Esophagus squamous epithelium (tissue), 4 donors: Measurements from ENCODE around the gene DLGAP1.

Source experiments
- POLR2A ChIP-seq, 4 donors: fragments of 450-650 bp; IDR thresholded peaks; one replicate each; pipeline ENCODE4 v1.6.1; 2017; ENCODE audit warnings: antibody characterized with exemption in 4 of 4, mild to moderate bottlenecking in 4 of 4, moderate library complexity in 3 of 4
- TF ChIP-seq, protein P1 (sequence below), 6 experiments: fragments of 450-650 bp in 4 of 6; fragments of 200-600 bp in 2 of 6; sonication (generic) in 2 of 6; IDR thresholded peaks; one replicate each; pipeline ENCODE4 v1.5.1; 2016 to 2019; ENCODE audit warnings: antibody characterized with exemption in 6 of 6, mild to moderate bottlenecking in 4 of 6, moderate library complexity in 4 of 6

DNA sequence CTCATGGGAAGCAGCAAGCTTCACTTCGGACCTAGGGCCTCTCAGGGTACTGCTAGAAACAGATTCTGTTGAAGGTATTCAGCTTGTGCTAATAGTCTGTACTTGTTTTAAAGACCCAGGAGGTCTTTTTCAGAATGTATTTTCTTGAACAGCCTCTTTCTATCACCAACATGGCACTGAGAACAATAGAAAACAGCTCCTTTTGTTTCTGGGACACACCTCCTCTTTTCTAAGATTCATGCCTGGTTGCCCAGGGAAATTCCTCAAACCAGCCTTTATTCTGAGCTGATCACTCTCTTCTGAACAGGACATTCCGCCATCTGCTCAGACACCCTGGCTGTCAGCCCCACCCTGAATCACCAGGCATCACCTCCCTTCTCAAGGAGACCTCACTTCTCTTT, 615.5 kb downstream of the DLGAP1 start:
- TF ChIP-seq, protein P1, sequence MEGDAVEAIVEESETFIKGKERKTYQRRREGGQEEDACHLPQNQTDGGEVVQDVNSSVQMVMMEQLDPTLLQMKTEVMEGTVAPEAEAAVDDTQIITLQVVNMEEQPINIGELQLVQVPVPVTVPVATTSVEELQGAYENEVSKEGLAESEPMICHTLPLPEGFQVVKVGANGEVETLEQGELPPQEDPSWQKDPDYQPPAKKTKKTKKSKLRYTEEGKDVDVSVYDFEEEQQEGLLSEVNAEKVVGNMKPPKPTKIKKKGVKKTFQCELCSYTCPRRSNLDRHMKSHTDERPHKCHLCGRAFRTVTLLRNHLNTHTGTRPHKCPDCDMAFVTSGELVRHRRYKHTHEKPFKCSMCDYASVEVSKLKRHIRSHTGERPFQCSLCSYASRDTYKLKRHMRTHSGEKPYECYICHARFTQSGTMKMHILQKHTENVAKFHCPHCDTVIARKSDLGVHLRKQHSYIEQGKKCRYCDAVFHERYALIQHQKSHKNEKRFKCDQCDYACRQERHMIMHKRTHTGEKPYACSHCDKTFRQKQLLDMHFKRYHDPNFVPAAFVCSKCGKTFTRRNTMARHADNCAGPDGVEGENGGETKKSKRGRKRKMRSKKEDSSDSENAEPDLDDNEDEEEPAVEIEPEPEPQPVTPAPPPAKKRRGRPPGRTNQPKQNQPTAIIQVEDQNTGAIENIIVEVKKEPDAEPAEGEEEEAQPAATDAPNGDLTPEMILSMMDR (IDR thresholded peaks at IDR 0.05): no peak
- TF ChIP-seq POLR2A (IDR thresholded peaks at IDR 0.05): no peak
